Loucy (cell line): ENCODE results near the gene MPIG6B.
"Not testable (repeated sequence)": the region's sequence is repeated elsewhere in the genome, so short reads cannot be mapped to it uniquely, and the experiment has no call there.

ENCODE experiments used
- H2AFZ ChIP-seq: fragments of 200-600 bp; sonication (generic); 2 replicates; pipeline ENCODE4 v1.6.0; 2016; ENCODE audit warnings: antibody characterized with exemption, mild to moderate bottlenecking, low read length, moderate library complexity
- H3F3A ChIP-seq: fragments of 200-600 bp; 2 replicates; pipeline ENCODE4 v1.6.0; 2016; ENCODE audit warnings: antibody characterized with exemption, low read depth, mild to moderate bottlenecking
- H3K27me3 ChIP-seq: fragments of 200-600 bp; sonication (generic); 2 replicates; pipeline ENCODE4 v1.6.1; 2014; ENCODE audit warnings: low read length, mild to moderate bottlenecking; ENCODE audit not compliant: insufficient read depth, poor library complexity, severe bottlenecking
- H3K36me3 ChIP-seq: fragments of 200-600 bp; sonication (generic); 2 replicates; pipeline ENCODE4 v1.6.1; 2016; ENCODE audit warnings: low read length; ENCODE audit not compliant: insufficient read depth
- H3K4me1 ChIP-seq: fragments of 200-600 bp; sonication (generic); 2 replicates; pipeline ENCODE4 v1.5.1; 2014; ENCODE audit warnings: low read length, mild to moderate bottlenecking; ENCODE audit not compliant: insufficient read depth, poor library complexity, severe bottlenecking
- H3K4me2 ChIP-seq: fragments of 200-600 bp; sonication (generic); 2 replicates; pipeline ENCODE4 v1.6.0; 2014; ENCODE audit warnings: antibody characterized with exemption, low read length, low read depth, mild to moderate bottlenecking; ENCODE audit not compliant: poor library complexity, severe bottlenecking
- H3K4me3 ChIP-seq: fragments of 200-600 bp; sonication (generic); 2 replicates; pipeline ENCODE4 v1.5.1; 2014; ENCODE audit warnings: low read length, mild to moderate bottlenecking, mixed read lengths; ENCODE audit not compliant: poor library complexity, severe bottlenecking
- H3K79me2 ChIP-seq: fragments of 200-600 bp; sonication (generic); 2 replicates; pipeline ENCODE4 v1.6.1; 2014; ENCODE audit warnings: low read length; ENCODE audit not compliant: insufficient read depth
- H3K9ac ChIP-seq: fragments of 200-600 bp; sonication (generic); 2 replicates; pipeline ENCODE4 v1.6.0; 2014; ENCODE audit warnings: mild to moderate bottlenecking, low read depth, low read length, moderate library complexity; ENCODE audit not compliant: poor library complexity, severe bottlenecking
- H3K9me2 ChIP-seq: fragments of 200-600 bp; sonication (generic); replicated peaks from 2 replicates; pipeline ENCODE4 v1.6.1; 2016; ENCODE audit warnings: low read depth, low read length, mixed read lengths
- H3K9me3 ChIP-seq: fragments of 200-600 bp; sonication (generic); 2 replicates; pipeline ENCODE4 v1.6.1; 2014; ENCODE audit warnings: mild to moderate bottlenecking, antibody characterized with exemption, low read length, low read depth; ENCODE audit not compliant: insufficient read depth
- H4K20me1 ChIP-seq: fragments of 200-600 bp; sonication (generic); 2 replicates; pipeline ENCODE4 v1.6.0; 2014; ENCODE audit warnings: antibody characterized with exemption, low read length, mild to moderate bottlenecking; ENCODE audit not compliant: insufficient read depth, poor library complexity, severe bottlenecking
- CTCF ChIP-seq: fragments of 200-600 bp; sonication (generic); conservative IDR thresholded peaks from 2 replicates; pipeline ENCODE4 v1.5.1; 2014; ENCODE audit warnings: mild to moderate bottlenecking, antibody characterized with exemption, low read length
- EZH2phosphoT487 ChIP-seq: fragments of 200-600 bp; IDR thresholded peaks from 2 replicates; pipeline ENCODE4 v1.6.1; 2018; ENCODE audit warnings: antibody characterized with exemption, mild to moderate bottlenecking, moderate library complexity, borderline replicate concordance

Gene MPIG6B

GRCh38 chr6:31707701-31708100, 15.5 kb upstream of the MPIG6B start:
- Histone ChIP-seq H3K4me2 (no peak overlapping the region), H2AFZ (no peak overlapping the region), H3K9me3 (no peaks in the 10 kb centered on the region), H3K9ac (no peak overlapping the region), H4K20me1 (no peaks in the 10 kb centered on the region), H3K27me3 (no peaks in the 10 kb centered on the region), H3F3A (no peaks in the 10 kb centered on the region), H3K79me2 (peaks cover under 1% of the 10 kb centered on the region; the same call in 1 of the 2 replicates), H3K36me3 (no peaks in the 10 kb centered on the region), H3K4me3 (no peak overlapping the region), H3K9me2 (no peaks in the 10 kb centered on the region), H3K4me1 (peaks cover 19% of the 10 kb centered on the region)
- TF ChIP-seq EZH2phosphoT487 (no peak), CTCF (no peak)

GRCh38 chr6:31708224-31708623, 14.9 kb upstream of the MPIG6B start:
- TF ChIP-seq EZH2phosphoT487 (no peak), CTCF (no peak)
- H3K4me1 ChIP-seq, result peaks cover 20% of the 10 kb centered on the region

DNA sequence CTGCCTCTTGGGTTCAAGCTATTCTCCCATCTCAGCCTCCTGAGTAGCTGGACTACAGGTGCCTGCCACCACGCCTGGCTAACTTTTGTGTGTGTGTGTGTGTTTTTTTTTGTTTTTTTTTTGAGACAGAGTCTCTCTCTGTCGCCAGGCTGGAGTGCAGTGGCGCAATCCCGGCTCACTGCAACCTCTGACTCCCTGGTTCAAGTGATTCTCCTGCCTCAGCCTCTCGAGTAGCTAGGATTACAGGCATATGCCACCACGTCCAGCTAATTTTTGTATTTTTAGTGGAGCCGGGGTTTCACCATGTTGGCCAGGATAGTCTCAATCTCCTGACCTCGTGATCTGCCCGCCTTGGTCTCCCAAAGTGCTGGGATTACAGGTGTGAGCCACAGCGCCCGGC, 14.0 kb upstream of the MPIG6B start:
- not testable (repeated sequence) for H3K9ac ChIP-seq, H2AFZ ChIP-seq, H3K4me2 ChIP-seq, H3K4me3 ChIP-seq, H3K79me2 ChIP-seq, H3F3A ChIP-seq, H3K9me2 ChIP-seq, H4K20me1 ChIP-seq, H3K9me3 ChIP-seq, H3K36me3 ChIP-seq, H3K27me3 ChIP-seq
- peaks cover 30% of the 10 kb centered on the region for H3K4me1 ChIP-seq

More at GRCh38 chr6:31708224-31708623, 14.9 kb upstream of the MPIG6B start:
- Histone ChIP-seq H3K9me3 (no peaks in the 10 kb centered on the region), H3K9ac (no peak overlapping the region), H3K4me2 (no peak overlapping the region), H3K9me2 (no peaks in the 10 kb centered on the region), H3K79me2 (no peaks in the 10 kb centered on the region), H3F3A (no peaks in the 10 kb centered on the region), H3K4me3 (no peak overlapping the region), H2AFZ (no peak overlapping the region), H4K20me1 (no peaks in the 10 kb centered on the region), H3K36me3 (no peaks in the 10 kb centered on the region), H3K27me3 (no peaks in the 10 kb centered on the region)

- Histone ChIP-seq H3K9me3 (no peaks in the 10 kb centered on the region), H3K36me3 (no peaks in the 10 kb centered on the region), H3K4me2 (peak overlapping the region; percentile 19), H3K9me2 (no peaks in the 10 kb centered on the region), H3K79me2 (no peaks in the 10 kb centered on the region), H3K4me1 (peaks cover 40% of the 10 kb centered on the region), H3F3A (no peaks in the 10 kb centered on the region), H3K27me3 (no peaks in the 10 kb centered on the region), H2AFZ (peak overlapping the region; percentile 47), H3K4me3 (peak overlapping the region; percentile 13), H3K9ac (peak overlapping the region; percentile 37), H4K20me1 (no peaks in the 10 kb centered on the region)
- TF ChIP-seq EZH2phosphoT487 (no peak), CTCF (no peak)
Observed at GRCh38 chr6:31710523-31711219, 12.5 kb upstream of the MPIG6B start.
